Caco-2 (cell line): ENCODE measurements around the gene EFCAB5. TPM values are rescaled to one million over a fixed set of nuclear protein-coding genes. Genes with fewer than 3 reads are reported as not detected.

Source experiments
- BruUV-seq: library from RNA; stranded (reverse); fragments of 400-500 nt; replicated peaks from 2 replicates; lab custom pipeline; 2021; lab: Mats Ljungman, UMichigan
- CTCF ChIA-PET: fragments of 300-600 bp; sonication (Branson Sonifier 250); formaldehyde crosslinking; loops from one replicate; lab custom pipeline; 2022; ENCODE audit warnings: antibody characterized with exemption; lab: Charles Lee
- POLR2A ChIA-PET: fragments of 300-600 bp; sonication (Branson Sonifier 250); formaldehyde crosslinking; loops from one replicate; lab custom pipeline; 2022; ENCODE audit warnings: antibody characterized with exemption; lab: Charles Lee
- DNase-seq, 2 experiments: peaks; one replicate each; pipeline versions ENCODE4 v3.0.0 to v3.0.0-alpha.2; 2020 to 2022
- H3K27me3 ChIP-seq: replicated peaks from 2 replicates; pipeline ENCODE4 v1.6.0; 2011; ENCODE audit warnings: low read length; ENCODE audit not compliant: control insufficient read depth, insufficient read depth
- H3K36me3 ChIP-seq: 2 replicates; pipeline ENCODE4 v1.5.1; 2011; ENCODE audit warnings: low read length; ENCODE audit not compliant: control insufficient read depth, insufficient read depth
- H3K4me1 ChIP-seq: fragments of 250-450 bp; sonication (Bioruptor Pico); 2 replicates; pipeline ENCODE4 v1.5.1; 2020; ENCODE audit warnings: mild to moderate bottlenecking
- H3K4me3 ChIP-seq: 2 replicates; pipeline ENCODE4 v1.5.1; 2011; ENCODE audit warnings: low read depth, mild to moderate bottlenecking, control low read depth, low read length
- H3K9me3 ChIP-seq: fragments of 250-450 bp; sonication (Bioruptor Pico); 2 replicates; pipeline ENCODE4 v1.5.1; 2020; ENCODE audit warnings: mild to moderate bottlenecking, moderate library complexity
- H3K27ac Mint-ChIP-seq: one replicate; pipeline ENCODE4 v1.8.0; 2022; ENCODE audit warnings: mixed read lengths; ENCODE audit not compliant: unreplicated experiment
- H3K27me3 Mint-ChIP-seq: one replicate; pipeline ENCODE4 v1.8.0; 2022; ENCODE audit warnings: mixed read lengths; ENCODE audit not compliant: insufficient read depth, unreplicated experiment
- H3K36me3 Mint-ChIP-seq: one replicate; pipeline ENCODE4 v1.8.0; 2022; ENCODE audit warnings: mild to moderate bottlenecking, mixed read lengths; ENCODE audit not compliant: insufficient read depth, unreplicated experiment
- H3K4me1 Mint-ChIP-seq: one replicate; pipeline ENCODE4 v1.8.0; 2022; ENCODE audit warnings: low read depth, mixed read lengths; ENCODE audit not compliant: unreplicated experiment
- H3K4me3 Mint-ChIP-seq: one replicate; pipeline ENCODE4 v1.8.0; 2022; ENCODE audit warnings: mild to moderate bottlenecking, moderate library complexity, mixed read lengths; ENCODE audit not compliant: unreplicated experiment
- H3K9me3 Mint-ChIP-seq: one replicate; pipeline ENCODE4 v1.8.0; 2022; ENCODE audit warnings: mixed read lengths; ENCODE audit not compliant: unreplicated experiment
- intact Hi-C: fragments of 100-400 bp; cut with micrococcal nuclease; formaldehyde crosslinking; loops from one replicate; pipeline ENCODE4 v1.10.0; 2022; ENCODE audit not compliant: unreplicated experiment
- total RNA-seq: library from RNA; stranded (reverse); gene quantifications from 2 replicates; pipeline ENCODE4 v1.2.3, GENCODE V29; 2022
- TF ChIP-seq, protein P1 (sequence below), 2 experiments: fragments of 200-600 bp in 1 of 2; IDR thresholded peaks; 1 replicate in 1 of 2; 2 replicates in 1 of 2; pipeline versions ENCODE4 v1.5.1 to v1.8.0; 2011 to 2022; ENCODE audit warnings: antibody characterized with exemption in 1 of 2, control low read depth in 1 of 2, inconsistent platforms in 1 of 2, low read depth in 1 of 2, low read length in 1 of 2, mild to moderate bottlenecking in 1 of 2, moderate library complexity in 1 of 2; ENCODE audit not compliant: insufficient read depth in 1 of 2, severe bottlenecking in 1 of 2, unreplicated experiment in 1 of 2

EFCAB5 gene
- total RNA-seq, 1 experiment from 2014 or later = 0.43 TPM

DNA sequence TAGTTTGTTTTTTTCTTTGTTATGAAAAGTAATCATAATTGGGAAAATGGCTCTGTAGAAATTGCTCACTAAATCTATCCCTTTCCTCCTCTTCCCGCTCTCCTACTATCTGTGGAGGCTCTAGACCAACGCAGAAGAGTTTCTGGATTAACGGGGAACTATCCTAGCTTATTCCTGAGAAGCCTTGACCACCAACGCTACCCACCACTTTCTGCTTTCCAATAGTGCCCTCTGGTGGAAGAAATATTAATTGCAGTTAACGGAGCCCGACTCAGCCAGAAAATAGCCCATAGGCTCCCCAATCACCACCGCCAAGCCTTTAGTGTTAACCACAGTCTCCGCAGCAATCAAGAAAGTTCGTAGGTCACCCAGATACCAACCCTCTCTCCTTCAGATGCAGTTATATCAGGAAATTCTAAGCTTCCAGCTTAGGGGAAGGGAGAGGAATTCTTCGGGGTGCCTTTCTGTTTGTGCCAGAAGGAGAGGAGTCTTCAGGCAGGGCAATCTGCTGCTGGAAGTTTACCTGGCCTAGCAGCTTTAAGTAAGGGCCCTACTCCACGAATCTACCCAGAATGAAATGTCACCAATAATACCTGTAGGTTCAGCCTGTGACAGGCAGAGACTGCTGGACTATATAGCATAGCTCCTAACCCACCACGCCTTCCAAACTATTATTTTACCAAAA is 152.2 kb downstream of the EFCAB5 start:
- intact Hi-C loops = loop anchor here (1.0 to 10.0 kb wide), 5 partner anchors 67 to 459 kb away; no protein-coding TSS in a partner anchor
- Mint-ChIP-seq H3K4me3 (no peak overlapping the region), H3K36me3 (no peaks in the 10 kb centered on the region), H3K9me3 (no peaks in the 10 kb centered on the region), H3K4me1 (peaks cover 5% of the 10 kb centered on the region), H3K27ac (no peak overlapping the region), H3K27me3 (peaks cover 22% of the 10 kb centered on the region)
- BruUV-seq = no TSS peak
- ChIA-PET POLR2A (no interaction called here), CTCF (interaction anchor here (0.5 to 5.7 kb wide), 32 partner anchors 9 to 1064 kb away, joined by 3 to 56 read pairs (median 4); partner anchors contain the start of gene SSH2)
- Histone ChIP-seq H3K27me3 (no peaks in the 10 kb centered on the region), H3K4me3 (no peak overlapping the region), H3K36me3 (no peaks in the 10 kb centered on the region), H3K9me3 (no peaks in the 10 kb centered on the region), H3K4me1 (no peaks in the 10 kb centered on the region; the same call in 1 of the 2 replicates)
- peak; percentile 54 to 86 for DNase-seq
- TF ChIP-seq, protein P1, sequence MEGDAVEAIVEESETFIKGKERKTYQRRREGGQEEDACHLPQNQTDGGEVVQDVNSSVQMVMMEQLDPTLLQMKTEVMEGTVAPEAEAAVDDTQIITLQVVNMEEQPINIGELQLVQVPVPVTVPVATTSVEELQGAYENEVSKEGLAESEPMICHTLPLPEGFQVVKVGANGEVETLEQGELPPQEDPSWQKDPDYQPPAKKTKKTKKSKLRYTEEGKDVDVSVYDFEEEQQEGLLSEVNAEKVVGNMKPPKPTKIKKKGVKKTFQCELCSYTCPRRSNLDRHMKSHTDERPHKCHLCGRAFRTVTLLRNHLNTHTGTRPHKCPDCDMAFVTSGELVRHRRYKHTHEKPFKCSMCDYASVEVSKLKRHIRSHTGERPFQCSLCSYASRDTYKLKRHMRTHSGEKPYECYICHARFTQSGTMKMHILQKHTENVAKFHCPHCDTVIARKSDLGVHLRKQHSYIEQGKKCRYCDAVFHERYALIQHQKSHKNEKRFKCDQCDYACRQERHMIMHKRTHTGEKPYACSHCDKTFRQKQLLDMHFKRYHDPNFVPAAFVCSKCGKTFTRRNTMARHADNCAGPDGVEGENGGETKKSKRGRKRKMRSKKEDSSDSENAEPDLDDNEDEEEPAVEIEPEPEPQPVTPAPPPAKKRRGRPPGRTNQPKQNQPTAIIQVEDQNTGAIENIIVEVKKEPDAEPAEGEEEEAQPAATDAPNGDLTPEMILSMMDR (IDR thresholded peaks at IDR 0.05; ENCODE audit: insufficient read depth in 1 of 2, low read depth in 1 of 2, low read length in 1 of 2, severe bottlenecking in 1 of 2, unreplicated experiment in 1 of 2) = peak; percentile 69 to 90

DNA sequence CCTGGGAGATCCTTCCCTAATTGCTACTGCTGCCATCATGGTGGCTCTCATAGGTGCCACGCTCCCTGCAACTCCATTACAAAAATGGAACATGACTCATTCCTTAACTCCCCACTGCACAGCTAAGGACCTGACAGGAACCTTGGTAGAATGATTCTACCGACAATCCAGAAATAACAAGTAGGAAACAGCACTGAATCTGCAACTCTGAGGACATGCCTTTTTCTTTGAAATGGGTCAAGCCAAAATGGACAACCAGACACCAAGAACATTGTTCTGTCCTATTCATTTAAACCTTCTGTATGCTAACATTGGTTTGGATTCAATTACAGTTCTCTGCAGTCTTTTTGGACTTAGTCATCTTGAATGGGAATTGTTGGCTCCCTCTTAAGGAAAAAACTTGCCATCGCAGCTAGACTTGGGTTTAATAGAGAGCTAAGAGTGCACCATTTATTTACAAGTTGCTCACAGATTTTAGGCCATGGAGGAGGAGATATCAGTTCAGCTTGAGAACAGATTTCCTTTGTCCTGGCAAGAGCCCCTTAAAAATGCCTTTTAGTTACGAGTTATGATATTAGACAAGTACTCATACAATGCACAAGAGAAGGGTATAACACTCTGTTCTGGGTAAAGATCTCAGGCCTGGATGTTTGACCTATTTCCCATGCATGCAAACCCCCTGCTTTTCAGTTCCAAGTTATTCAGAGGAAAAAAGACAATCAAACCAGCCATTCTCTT is 154.2 kb downstream of the EFCAB5 start:
- CTCF ChIA-PET = interaction anchor here (0.7 to 5.7 kb wide), 6 partner anchors 9 to 479 kb away, joined by 3 to 56 read pairs (median 4); no protein-coding TSS in a partner anchor
- no peak overlapping the region for H3K4me3 Mint-ChIP-seq
- TF ChIP-seq, protein P1 (IDR thresholded peaks at IDR 0.05; ENCODE audit: insufficient read depth in 1 of 2, low read depth in 1 of 2, low read length in 1 of 2, severe bottlenecking in 1 of 2, unreplicated experiment in 1 of 2) = peak; percentile 49 to 67
- H3K27me3 Mint-ChIP-seq = peaks cover 9% of the 10 kb centered on the region
- no peak overlapping the region for H3K4me3 ChIP-seq
- H3K4me1 Mint-ChIP-seq = peaks cover 5% of the 10 kb centered on the region
- H3K27ac Mint-ChIP-seq = no peak overlapping the region
- POLR2A ChIA-PET = interaction anchor here (0.6 to 0.8 kb wide), 2 partner anchors 22 to 195 kb away, joined by 3 read pairs; no protein-coding TSS in a partner anchor
- no TSS peak for BruUV-seq
- intact Hi-C loops = loop anchor here (10.0 kb wide), 2 partner anchors 231 to 461 kb away; no protein-coding TSS in a partner anchor
- H3K4me1 ChIP-seq = no peaks in the 10 kb centered on the region; the same call in 1 of the 2 replicates
- peak in 1 of 2 experiments; percentile 55 for DNase-seq
- H3K36me3 Mint-ChIP-seq = no peaks in the 10 kb centered on the region
- H3K36me3 ChIP-seq = no peaks in the 10 kb centered on the region
- no peaks in the 10 kb centered on the region for H3K9me3 Mint-ChIP-seq
- H3K27me3 ChIP-seq = no peaks in the 10 kb centered on the region
- H3K9me3 ChIP-seq = no peaks in the 10 kb centered on the region

DNA sequence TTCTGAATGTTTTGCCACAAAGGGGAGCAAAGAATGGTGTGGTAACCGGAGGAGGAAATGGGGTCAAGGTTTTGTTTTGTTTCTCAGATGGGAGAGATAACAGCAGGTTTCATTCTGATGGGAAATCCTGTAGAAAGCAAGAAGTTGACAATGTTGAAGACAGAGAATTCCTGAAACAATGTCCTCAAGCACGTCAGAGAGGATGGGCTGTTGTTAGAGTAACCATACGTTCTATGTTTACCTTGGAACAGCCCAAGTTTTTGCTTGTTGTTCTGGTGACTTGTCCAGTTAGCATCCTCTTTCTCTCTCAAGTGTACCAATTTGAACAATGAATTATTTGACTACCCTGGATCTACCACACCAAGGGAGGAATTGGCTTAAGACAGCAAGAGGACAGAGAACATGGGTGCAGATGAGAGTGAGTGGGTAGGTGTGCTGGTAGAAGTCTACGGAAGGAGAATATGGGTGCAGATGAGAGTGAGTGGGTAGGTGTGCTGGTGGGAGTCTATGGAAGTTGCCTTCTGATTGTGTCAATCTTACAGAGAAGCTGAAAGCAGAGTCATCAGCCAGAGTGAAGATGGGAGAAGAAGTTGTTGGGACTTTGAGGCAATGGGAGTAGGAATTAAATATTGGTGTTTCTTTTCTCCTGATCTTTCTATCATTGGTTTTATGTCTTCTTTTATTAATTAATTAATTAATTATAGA is 160.4 kb downstream of the EFCAB5 start:
- no peak for DNase-seq
- no peaks in the 10 kb centered on the region for H3K4me1 ChIP-seq
- ChIA-PET POLR2A (no interaction called here), CTCF (no interaction called here)
- BruUV-seq = no TSS peak
- Mint-ChIP-seq H3K27ac (no peak overlapping the region), H3K4me1 (peaks cover 7% of the 10 kb centered on the region), H3K9me3 (no peaks in the 10 kb centered on the region), H3K36me3 (no peaks in the 10 kb centered on the region), H3K27me3 (no peaks in the 10 kb centered on the region), H3K4me3 (no peak overlapping the region)
- H3K27me3 ChIP-seq = no peaks in the 10 kb centered on the region
- H3K9me3 ChIP-seq = no peaks in the 10 kb centered on the region
- H3K36me3 ChIP-seq = no peaks in the 10 kb centered on the region
- H3K4me3 ChIP-seq = no peak overlapping the region
- intact Hi-C loops = no loop called here
- TF ChIP-seq, protein P1 (IDR thresholded peaks at IDR 0.05; ENCODE audit: insufficient read depth in 1 of 2, low read depth in 1 of 2, low read length in 1 of 2, severe bottlenecking in 1 of 2, unreplicated experiment in 1 of 2) = no peak
